ENCODE measurements around the gene TMEM132D.

Gene TMEM132D

DNA sequence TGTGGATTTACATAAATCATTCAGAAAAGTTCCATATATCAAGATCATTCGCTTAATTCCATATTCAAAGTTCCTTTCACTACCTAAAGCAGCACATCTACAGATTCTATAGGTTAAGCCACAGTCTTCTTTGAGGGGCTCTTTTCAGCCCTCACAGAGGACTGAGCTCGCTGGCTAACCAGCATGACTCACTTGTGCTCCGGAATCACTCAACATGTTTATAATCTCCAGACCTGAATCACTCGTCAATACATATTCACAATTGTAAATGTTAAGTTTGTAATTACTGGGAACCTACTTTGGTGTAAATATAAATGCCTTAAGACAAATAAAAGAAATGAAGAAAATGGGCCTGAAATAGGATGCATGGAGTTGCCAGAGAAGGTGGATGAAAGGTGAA is 315.7 kb downstream of the TMEM132D start:
- Histone ChIP-seq H4K20me1 (no peaks in the 10 kb centered on the region), H3K4me3 (no peak overlapping the region), H3K9me3 (no peaks in the 10 kb centered on the region), H3K27me3 (no peaks in the 10 kb centered on the region; the same call in 1 of the 2 replicates), H3K4me2 (no peak overlapping the region), H3K9ac (no peak overlapping the region), H3K4me1 (no peaks in the 10 kb centered on the region), H3K36me3 (no peaks in the 10 kb centered on the region), H3K27ac (no peak overlapping the region)
- TF ChIP-seq Cebpa-rat (IDR thresholded peaks at IDR 0.05) = no peak

DNA sequence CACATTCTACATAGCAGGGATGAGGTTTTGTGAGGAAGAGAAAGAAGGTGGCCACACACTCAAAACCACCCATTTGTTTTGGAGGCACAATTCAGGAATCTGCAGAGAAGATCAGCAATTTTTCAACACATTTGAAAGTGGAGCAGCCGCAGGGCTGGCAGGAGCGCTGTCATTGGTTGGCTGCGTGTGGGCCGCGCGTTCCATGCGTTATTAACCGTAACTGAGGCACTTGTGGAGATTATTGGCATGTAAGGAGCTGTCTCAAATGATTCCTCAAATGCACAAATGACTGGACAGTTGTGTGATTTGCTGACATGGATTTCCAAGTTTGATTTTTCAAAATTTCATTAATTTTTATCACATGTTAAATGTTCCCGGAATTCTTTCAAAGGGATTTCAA is 318.5 kb downstream of the TMEM132D start:
- no peaks in the 10 kb centered on the region for H4K20me1 ChIP-seq
- TF ChIP-seq Cebpa-rat (IDR thresholded peaks at IDR 0.05) = no peak

DNA sequence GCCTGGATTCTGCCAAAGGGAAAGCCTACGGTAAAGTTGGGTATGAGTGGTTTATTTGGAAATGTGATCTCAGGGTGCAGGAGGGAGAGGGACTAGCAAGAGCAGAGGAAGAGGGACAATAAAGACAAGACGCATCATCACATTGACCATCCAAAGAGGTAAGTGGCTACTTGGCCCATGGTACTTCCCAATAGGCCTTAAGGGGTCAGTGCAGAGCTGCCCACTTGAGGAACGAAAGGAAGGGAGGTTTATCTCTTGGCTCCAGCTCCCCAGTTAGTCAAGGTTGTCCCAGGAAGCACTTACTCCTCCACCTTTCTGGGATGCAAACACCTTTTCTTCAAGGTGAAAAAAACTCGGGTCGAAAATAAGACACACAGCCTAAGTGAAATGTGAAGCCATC is 323.9 kb downstream of the TMEM132D start:
- Histone ChIP-seq H4K20me1 (no peaks in the 10 kb centered on the region), H3K4me1 (peaks cover 6% of the 10 kb centered on the region)
- no peak for TF ChIP-seq Cebpa-rat (IDR thresholded peaks at IDR 0.05)

More for the DNA sequence above, 318.5 kb downstream of the TMEM132D start:
- Histone ChIP-seq H3K9ac (no peak overlapping the region), H3K27me3 (no peaks in the 10 kb centered on the region; the same call in 1 of the 2 replicates), H3K4me3 (no peak overlapping the region), H3K27ac (no peak overlapping the region), H3K9me3 (no peaks in the 10 kb centered on the region), H3K4me2 (no peak overlapping the region), H3K36me3 (no peaks in the 10 kb centered on the region), H3K4me1 (peaks cover 6% of the 10 kb centered on the region)

DNA sequence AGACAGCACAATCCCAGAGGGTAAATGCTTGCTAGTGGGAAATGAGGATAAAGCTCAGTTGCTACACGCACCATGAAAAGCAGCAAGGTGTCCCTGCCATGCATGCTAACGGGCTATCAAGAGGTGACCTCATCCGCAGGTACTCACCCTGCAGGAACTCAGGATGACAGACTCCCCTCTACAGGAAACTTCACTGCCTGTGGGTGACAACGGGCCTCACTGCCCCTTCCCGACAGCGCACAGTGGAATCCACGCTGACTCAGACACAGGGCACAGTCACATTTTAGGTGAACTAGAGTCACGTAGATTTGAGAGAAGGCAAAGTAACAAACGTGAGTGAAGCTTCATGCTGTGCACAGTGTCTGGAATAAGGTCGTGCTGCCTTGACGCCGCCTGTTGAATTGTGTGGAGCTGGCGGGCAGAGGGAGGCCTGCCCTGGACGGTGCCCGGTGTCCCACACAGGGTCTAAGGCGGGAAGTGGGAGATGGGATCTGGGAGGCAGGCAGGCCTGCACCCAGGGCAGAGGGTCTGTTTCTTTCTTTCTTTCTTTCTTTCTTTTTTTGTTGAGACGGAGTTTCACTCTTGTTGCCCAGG is 331.8 kb downstream of the TMEM132D start:
- no peak for TF ChIP-seq Cebpa-rat (IDR thresholded peaks at IDR 0.05)
- H4K20me1 ChIP-seq = no peaks in the 10 kb centered on the region
- no peaks in the 10 kb centered on the region for H3K27me3 ChIP-seq
- no peak overlapping the region for H3K9ac ChIP-seq
- H3K9me3 ChIP-seq = no peaks in the 10 kb centered on the region
- no peaks in the 10 kb centered on the region for H3K36me3 ChIP-seq
- no peak overlapping the region for H3K4me2 ChIP-seq
- no peak overlapping the region for H3K27ac ChIP-seq
- no peak overlapping the region for H3K4me3 ChIP-seq
- H3K4me1 ChIP-seq = no peaks in the 10 kb centered on the region

More for the DNA sequence above, 323.9 kb downstream of the TMEM132D start:
- Histone ChIP-seq H3K4me2 (no peak overlapping the region), H3K27ac (no peak overlapping the region), H3K36me3 (no peaks in the 10 kb centered on the region), H3K27me3 (no peaks in the 10 kb centered on the region), H3K4me3 (no peak overlapping the region), H3K9me3 (no peaks in the 10 kb centered on the region), H3K9ac (no peak overlapping the region)

DNA sequence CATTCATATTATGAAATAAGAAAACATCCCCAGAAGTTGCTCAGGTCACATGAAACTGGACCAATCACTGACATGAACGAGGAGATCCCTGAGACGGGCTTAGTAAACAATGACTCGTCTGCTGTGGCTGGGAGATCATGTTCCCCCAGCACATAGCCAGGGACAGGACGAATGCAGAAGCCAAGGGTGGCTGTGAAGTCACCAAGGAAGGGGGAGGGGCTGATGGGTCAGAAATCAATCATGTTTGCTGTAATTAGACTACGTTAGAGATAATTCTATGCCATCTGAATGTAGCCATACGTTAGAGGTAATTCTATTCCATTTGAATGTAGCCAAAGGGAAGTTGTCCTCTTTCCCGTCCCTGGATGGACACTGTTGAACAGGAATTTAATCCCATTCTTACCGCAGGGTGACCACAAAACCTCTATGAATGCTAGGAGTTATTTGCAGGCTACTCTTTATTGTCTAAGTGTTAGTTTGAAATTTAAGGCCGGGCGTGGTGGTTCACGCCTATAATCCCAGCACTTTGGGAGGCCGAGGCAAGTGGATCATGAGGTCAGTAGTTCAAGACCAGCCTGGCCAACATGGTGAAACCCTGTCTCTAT is 332.9 kb downstream of the TMEM132D start:
- TF ChIP-seq Cebpa-rat (IDR thresholded peaks at IDR 0.05) = no peak
- no peaks in the 10 kb centered on the region for H3K27me3 ChIP-seq
- no peak overlapping the region for H3K9ac ChIP-seq
- H3K4me3 ChIP-seq = no peak overlapping the region
- no peaks in the 10 kb centered on the region for H3K36me3 ChIP-seq
- no peak overlapping the region for H3K27ac ChIP-seq
- H3K4me2 ChIP-seq = no peak overlapping the region
- no peaks in the 10 kb centered on the region for H4K20me1 ChIP-seq
- H3K4me1 ChIP-seq = no peaks in the 10 kb centered on the region
- no peaks in the 10 kb centered on the region for H3K9me3 ChIP-seq

DNA sequence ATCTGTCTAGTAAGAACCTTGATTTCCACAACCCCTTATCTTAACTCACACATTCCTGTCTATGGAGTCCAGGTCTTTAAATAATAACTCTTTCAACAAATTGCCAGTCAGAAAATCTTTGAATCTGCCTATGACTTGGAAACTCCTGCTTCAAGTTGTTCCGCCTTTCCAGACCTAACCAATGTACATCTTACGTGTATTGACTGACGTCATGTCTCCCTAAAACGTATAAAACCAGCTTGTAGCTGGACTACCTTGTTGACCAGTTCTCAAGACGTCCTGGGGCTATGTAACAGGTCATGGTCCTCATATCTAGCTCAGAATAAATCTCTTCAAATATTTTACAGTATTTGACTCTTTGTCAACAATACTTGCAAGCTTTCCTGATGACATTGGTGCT is 337.0 kb downstream of the TMEM132D start:
- no peaks in the 10 kb centered on the region for H3K9me3 ChIP-seq
- H3K4me3 ChIP-seq = no peak overlapping the region
- no peak overlapping the region for H3K27ac ChIP-seq
- TF ChIP-seq Cebpa-rat (IDR thresholded peaks at IDR 0.05) = no peak
- H3K4me2 ChIP-seq = no peak overlapping the region
- no peak overlapping the region for H3K9ac ChIP-seq
- no peaks in the 10 kb centered on the region for H3K27me3 ChIP-seq
- peaks cover 19% of the 10 kb centered on the region for H3K4me1 ChIP-seq
- no peaks in the 10 kb centered on the region for H3K36me3 ChIP-seq
- no peaks in the 10 kb centered on the region for H4K20me1 ChIP-seq

DNA sequence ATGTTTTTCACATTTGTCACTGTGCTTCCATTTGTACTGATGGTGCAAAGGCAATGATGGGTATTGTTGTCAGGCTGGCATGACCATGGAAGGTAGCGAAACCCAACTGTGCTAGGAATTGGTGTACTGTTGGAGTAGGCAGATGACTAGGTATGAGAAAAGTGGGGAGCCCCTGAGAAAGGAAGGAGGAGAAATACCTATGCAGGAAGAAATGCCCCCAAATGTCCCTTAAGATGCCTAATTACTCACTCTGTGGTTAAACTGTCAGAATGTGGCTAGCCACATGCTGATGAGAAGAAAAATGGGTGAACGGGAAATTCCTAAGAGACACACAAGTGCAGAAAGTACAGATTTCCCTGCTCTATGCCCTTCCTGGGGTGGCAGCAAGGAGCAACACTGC is 339.1 kb downstream of the TMEM132D start:
- Histone ChIP-seq H3K4me1 (peaks cover 30% of the 10 kb centered on the region), H3K36me3 (no peaks in the 10 kb centered on the region), H3K27me3 (no peaks in the 10 kb centered on the region), H4K20me1 (no peaks in the 10 kb centered on the region), H3K9me3 (no peaks in the 10 kb centered on the region), H3K9ac (no peak overlapping the region), H3K27ac (no peak overlapping the region), H3K4me3 (no peak overlapping the region), H3K4me2 (peak overlapping the region; percentile 77)
- no peak for TF ChIP-seq Cebpa-rat (IDR thresholded peaks at IDR 0.05)

DNA sequence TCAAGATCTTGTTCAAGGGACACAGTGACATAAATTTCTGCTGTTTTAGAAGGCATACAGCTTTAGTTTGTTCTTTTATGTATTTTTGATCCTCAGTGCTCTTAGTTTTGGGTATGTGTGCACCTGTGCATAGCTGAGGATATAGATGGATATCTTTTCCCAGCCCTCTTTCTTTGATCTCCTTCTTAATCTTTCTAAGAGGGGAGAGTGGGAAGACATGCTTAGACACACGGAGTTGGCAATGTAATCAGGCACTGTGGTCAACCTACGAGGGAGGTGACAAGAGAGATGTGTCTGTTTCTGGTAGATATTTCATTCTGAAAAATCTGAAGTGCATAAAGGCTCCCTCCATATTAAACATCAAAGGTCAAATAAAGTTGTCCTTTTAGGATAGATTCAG is 340.6 kb downstream of the TMEM132D start:
- H3K9me3 ChIP-seq = no peaks in the 10 kb centered on the region
- TF ChIP-seq Cebpa-rat (IDR thresholded peaks at IDR 0.05) = no peak
- peaks cover 30% of the 10 kb centered on the region for H3K4me1 ChIP-seq
- no peak overlapping the region for H3K9ac ChIP-seq
- H3K27ac ChIP-seq = no peak overlapping the region
- H3K27me3 ChIP-seq = no peaks in the 10 kb centered on the region
- no peak overlapping the region for H3K4me2 ChIP-seq
- H4K20me1 ChIP-seq = no peaks in the 10 kb centered on the region
- no peaks in the 10 kb centered on the region for H3K36me3 ChIP-seq
- no peak overlapping the region for H3K4me3 ChIP-seq

DNA sequence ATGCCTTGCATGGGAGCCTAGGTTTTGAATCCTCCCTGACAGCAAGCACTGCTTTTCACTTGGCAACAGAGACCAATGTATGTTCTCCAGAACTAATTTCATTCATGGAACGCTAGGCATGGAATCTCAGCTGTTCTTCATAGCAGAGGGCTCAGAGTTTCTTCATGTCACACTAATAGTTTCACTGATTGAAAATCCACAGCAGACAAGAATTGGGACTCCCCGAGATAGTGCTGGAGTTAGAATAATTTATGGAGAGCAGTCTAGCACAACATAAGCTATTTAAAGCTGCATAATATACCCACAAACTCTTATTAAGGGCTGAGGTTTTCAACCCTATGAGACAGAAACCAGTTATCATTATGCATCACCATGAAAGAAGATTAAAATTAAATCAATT is 342.5 kb downstream of the TMEM132D start:
- no peaks in the 10 kb centered on the region for H3K36me3 ChIP-seq
- no peak overlapping the region for H3K9ac ChIP-seq
- no peak overlapping the region for H3K27ac ChIP-seq
- peak overlapping the region; percentile 29 for H3K4me2 ChIP-seq
- no peak overlapping the region for H3K4me3 ChIP-seq
- no peaks in the 10 kb centered on the region for H3K9me3 ChIP-seq
- no peaks in the 10 kb centered on the region for H4K20me1 ChIP-seq
- peaks cover 30% of the 10 kb centered on the region for H3K4me1 ChIP-seq
- TF ChIP-seq Cebpa-rat (IDR thresholded peaks at IDR 0.05) = no peak
- no peaks in the 10 kb centered on the region for H3K27me3 ChIP-seq

DNA sequence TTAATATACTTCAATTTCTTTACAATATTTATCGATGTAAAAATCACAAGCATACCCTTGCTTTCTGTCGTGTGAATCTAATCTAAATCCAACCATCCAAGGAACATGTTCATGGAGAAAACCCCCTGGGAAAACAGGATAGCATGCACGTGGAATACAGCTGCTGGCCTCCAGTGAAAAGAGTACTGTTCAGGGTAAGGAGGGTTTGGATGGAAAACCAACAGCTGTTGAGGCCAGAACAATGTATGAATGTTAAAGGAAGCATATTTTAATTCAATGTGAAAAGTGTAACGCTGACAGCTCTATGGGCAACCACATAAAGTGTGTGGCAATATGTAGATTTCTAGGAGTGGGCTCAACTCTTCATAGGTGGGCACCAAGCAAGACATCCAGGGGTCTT is 344.0 kb downstream of the TMEM132D start:
- H3K4me3 ChIP-seq = no peak overlapping the region
- no peaks in the 10 kb centered on the region for H3K36me3 ChIP-seq
- no peak for TF ChIP-seq Cebpa-rat (IDR thresholded peaks at IDR 0.05)
- H3K27ac ChIP-seq = no peak overlapping the region
- H3K4me1 ChIP-seq = peaks cover 20% of the 10 kb centered on the region
- no peaks in the 10 kb centered on the region for H3K9me3 ChIP-seq
- H4K20me1 ChIP-seq = no peaks in the 10 kb centered on the region
- H3K4me2 ChIP-seq = no peak overlapping the region
- H3K9ac ChIP-seq = no peak overlapping the region
- no peaks in the 10 kb centered on the region for H3K27me3 ChIP-seq

All from BLaER1 (cell line).